ENCODE results near the gene CLDN1. TPM values are rescaled to one million over a fixed set of nuclear protein-coding genes. Genes with fewer than 3 reads are reported as not detected.

Gene CLDN1
- total and polyA plus RNA-seq, 2 of the 4 experiments (the other 2 are of a cell fraction): 4.7 to 7.3 TPM

- H3K14ac ChIP-seq (replicated peaks; ENCODE audit: low read depth, low read length): no peak overlapping the region; the same call in 1 of the 2 replicates
- CTCF ChIA-PET: no interaction called here
- H3K27me3 ChIP-seq (ENCODE audit: control insufficient read depth, insufficient read depth, low read length): no peaks in the 10 kb centered on the region
- no peaks in the 10 kb centered on the region for H3K9me1 ChIP-seq (ENCODE audit: insufficient read depth, low read length)
- dilution Hi-C loops (cut with HindIII; ENCODE audit: low sequenced_read_pairs, unreplicated experiment) (no loop called here), intact Hi-C loops (cut with micrococcal nuclease) (no loop called here), in situ Hi-C loops (cut with MboI; ENCODE audit: low sequenced_read_pairs) (no loop called here)
- H3K27ac ChIP-seq (ENCODE audit: insufficient read depth, low read length): no peak overlapping the region
- no TSS peak for BruUV-seq (replicated peaks)
- no peak overlapping the region for H3K56ac ChIP-seq (ENCODE audit: extremely low read depth, insufficient read depth, low read length)
- no peak overlapping the region for H2AFZ ChIP-seq (replicated peaks; ENCODE audit: low read length, poor library complexity)
- H4K8ac ChIP-seq (ENCODE audit: low read depth in 2 of 2, low read length in 2 of 2): no peak overlapping the region
- no peak overlapping the region for H2BK20ac ChIP-seq (ENCODE audit: low read depth, low read length)
- no peak overlapping the region for H2AK9ac ChIP-seq (replicated peaks; ENCODE audit: low read depth, low read length, poor library complexity)
- POLR2A ChIA-PET (ENCODE audit: unreplicated experiment): no interaction called here
- H3K9me3 ChIP-seq (ENCODE audit: control insufficient read depth, insufficient read depth, low read length): no peaks in the 10 kb centered on the region
- H3K4me1 ChIP-seq (ENCODE audit: control insufficient read depth, insufficient read depth, low read length): peaks cover 2% of the 10 kb centered on the region; the same call in 1 of the 2 replicates
- H3K9ac ChIP-seq (ENCODE audit: low read depth, low read length): no peak overlapping the region
- no peak overlapping the region for H2BK120ac ChIP-seq (ENCODE audit: low read depth, low read length)
- H3K18ac ChIP-seq (ENCODE audit: low read depth, low read length): no peak overlapping the region
- H2AK5ac ChIP-seq (ENCODE audit: low read depth, low read length): no peak overlapping the region
- no peaks in the 10 kb centered on the region for H4K20me1 ChIP-seq (ENCODE audit: insufficient read depth, low read length)
- H3K4me3 ChIP-seq (ENCODE audit: insufficient read depth, low read depth, low read length): no peak overlapping the region
- H3K4me2 ChIP-seq (ENCODE audit: low read depth, low read length): no peak overlapping the region
- no peak overlapping the region for H2BK5ac ChIP-seq (ENCODE audit: low read depth, low read length, poor library complexity, severe bottlenecking)
- H4K5ac ChIP-seq (ENCODE audit: low read depth, low read length): no peak overlapping the region
- no peak overlapping the region for H2BK15ac ChIP-seq (ENCODE audit: low read depth, low read length)
- no peaks in the 10 kb centered on the region for H3K36me3 ChIP-seq (ENCODE audit: control insufficient read depth, insufficient read depth, low read length)
- no peak overlapping the region for H4K91ac ChIP-seq (ENCODE audit: insufficient read depth, low read depth, low read length)
- H3K79me1 ChIP-seq (ENCODE audit: low read depth in 1 of 2, low read length in 2 of 2): no peaks in the 10 kb centered on the region
- H3K4ac ChIP-seq (ENCODE audit: low read depth, low read length): no peak overlapping the region
- H3K23ac ChIP-seq (ENCODE audit: low read depth, low read length): no peak overlapping the region
- DNase-seq (no peak), ATAC-seq (ENCODE audit: low read depth) (no peak)
- TF ChIP-seq NFE2L2 (IDR thresholded peaks at IDR 0.05; ENCODE audit: low read depth, low read length) (no peak), CHD1 (IDR thresholded peaks at IDR 0.05; ENCODE audit: low read depth, low read length) (no peak), RFX5 (IDR thresholded peaks at IDR 0.05; ENCODE audit: low read depth, low read length) (no peak), ELK1 (IDR thresholded peaks at IDR 0.05; ENCODE audit: borderline replicate concordance, low read depth, low read length) (no peak), MAZ (IDR thresholded peaks at IDR 0.05; ENCODE audit: borderline replicate concordance, low read depth, low read length) (no peak), MAFK (IDR thresholded peaks at IDR 0.05; ENCODE audit: low read depth, low read length) (no peak), FOS (IDR thresholded peaks at IDR 0.05; ENCODE audit: low read depth, low read length) (no peak), CTCF (conservative IDR thresholded peaks at IDR 0.05; ENCODE audit: low read depth, low read length) (no peak), RCOR1 (IDR thresholded peaks at IDR 0.05; ENCODE audit: insufficient replicate concordance, low read length) (no peak), CEBPB (IDR thresholded peaks at IDR 0.05; ENCODE audit: low read depth, low read length) (no peak), POLR2A (IDR thresholded peaks at IDR 0.05; ENCODE audit: low read depth, low read length) (no peak), SMC3 (IDR thresholded peaks at IDR 0.05; ENCODE audit: low read depth, low read length) (no peak), USF2 (IDR thresholded peaks at IDR 0.05; ENCODE audit: low read depth, low read length) (no peak), RAD21 (IDR thresholded peaks at IDR 0.05; ENCODE audit: low read length) (no peak)
- 78% methylated on average over 2 of the region's 9 CpGs; no CpG with 5 or more reads in 1 of the 2 experiments for WGBS, 2 experiments (ENCODE audit: extremely low coverage in 2 of 2, insufficient read length in 1 of 2)
Observed at GRCh38 chr3:190362258-190362657, 40.0 kb upstream of the CLDN1 start.

All from IMR-90 (cell line).